GM12875 (cell line): ENCODE results near the gene ALDH3B1.
A peak's percentile ranks its signal among the peaks of the same experiment; 100 is the strongest.

Experiments
- H3K4me3 ChIP-seq: one replicate; pipeline ENCODE4 v1.5.1; 2011; ENCODE audit warnings: low read depth, low read length, control low read depth
- TF ChIP-seq, protein P1 (sequence below): IDR thresholded peaks from 2 replicates; pipeline ENCODE4 v1.5.1; 2011; ENCODE audit warnings: low read depth, mild to moderate bottlenecking, control low read depth, inconsistent platforms, low read length, moderate library complexity, borderline replicate concordance; ENCODE audit not compliant: insufficient read depth

Gene ALDH3B1

DNA sequence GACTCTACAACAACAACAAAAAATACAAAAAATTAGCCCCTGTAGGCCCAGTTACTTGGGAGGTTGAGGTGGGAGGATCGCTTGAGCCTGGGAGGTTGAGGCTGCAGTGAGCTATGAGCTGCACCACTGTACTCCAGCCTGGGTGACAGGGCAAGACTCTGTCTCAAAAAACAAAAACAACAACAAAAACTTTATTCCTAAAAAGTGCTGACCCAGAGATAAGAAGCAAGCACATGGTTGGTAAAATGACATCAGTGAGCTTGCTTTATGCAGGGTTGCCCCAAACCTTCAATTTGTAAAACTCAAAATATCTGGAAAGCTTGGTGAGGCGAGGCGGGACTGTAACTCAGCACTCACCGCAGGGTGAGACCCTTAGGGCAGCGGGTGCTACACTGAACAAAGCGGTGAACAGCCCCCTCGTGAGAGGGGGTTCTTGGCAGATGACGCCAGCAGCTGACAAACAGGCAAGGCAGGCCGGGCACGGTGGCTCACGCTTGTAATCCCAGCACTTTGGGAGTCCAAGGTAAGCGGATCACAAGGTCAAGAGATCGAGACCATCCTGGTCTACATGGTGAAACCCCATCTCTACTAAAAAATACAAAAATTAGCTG, 25.2 kb downstream of the ALDH3B1 start:
- no peak overlapping the region for H3K4me3 ChIP-seq
- TF ChIP-seq, protein P1, sequence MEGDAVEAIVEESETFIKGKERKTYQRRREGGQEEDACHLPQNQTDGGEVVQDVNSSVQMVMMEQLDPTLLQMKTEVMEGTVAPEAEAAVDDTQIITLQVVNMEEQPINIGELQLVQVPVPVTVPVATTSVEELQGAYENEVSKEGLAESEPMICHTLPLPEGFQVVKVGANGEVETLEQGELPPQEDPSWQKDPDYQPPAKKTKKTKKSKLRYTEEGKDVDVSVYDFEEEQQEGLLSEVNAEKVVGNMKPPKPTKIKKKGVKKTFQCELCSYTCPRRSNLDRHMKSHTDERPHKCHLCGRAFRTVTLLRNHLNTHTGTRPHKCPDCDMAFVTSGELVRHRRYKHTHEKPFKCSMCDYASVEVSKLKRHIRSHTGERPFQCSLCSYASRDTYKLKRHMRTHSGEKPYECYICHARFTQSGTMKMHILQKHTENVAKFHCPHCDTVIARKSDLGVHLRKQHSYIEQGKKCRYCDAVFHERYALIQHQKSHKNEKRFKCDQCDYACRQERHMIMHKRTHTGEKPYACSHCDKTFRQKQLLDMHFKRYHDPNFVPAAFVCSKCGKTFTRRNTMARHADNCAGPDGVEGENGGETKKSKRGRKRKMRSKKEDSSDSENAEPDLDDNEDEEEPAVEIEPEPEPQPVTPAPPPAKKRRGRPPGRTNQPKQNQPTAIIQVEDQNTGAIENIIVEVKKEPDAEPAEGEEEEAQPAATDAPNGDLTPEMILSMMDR, result no peak

DNA sequence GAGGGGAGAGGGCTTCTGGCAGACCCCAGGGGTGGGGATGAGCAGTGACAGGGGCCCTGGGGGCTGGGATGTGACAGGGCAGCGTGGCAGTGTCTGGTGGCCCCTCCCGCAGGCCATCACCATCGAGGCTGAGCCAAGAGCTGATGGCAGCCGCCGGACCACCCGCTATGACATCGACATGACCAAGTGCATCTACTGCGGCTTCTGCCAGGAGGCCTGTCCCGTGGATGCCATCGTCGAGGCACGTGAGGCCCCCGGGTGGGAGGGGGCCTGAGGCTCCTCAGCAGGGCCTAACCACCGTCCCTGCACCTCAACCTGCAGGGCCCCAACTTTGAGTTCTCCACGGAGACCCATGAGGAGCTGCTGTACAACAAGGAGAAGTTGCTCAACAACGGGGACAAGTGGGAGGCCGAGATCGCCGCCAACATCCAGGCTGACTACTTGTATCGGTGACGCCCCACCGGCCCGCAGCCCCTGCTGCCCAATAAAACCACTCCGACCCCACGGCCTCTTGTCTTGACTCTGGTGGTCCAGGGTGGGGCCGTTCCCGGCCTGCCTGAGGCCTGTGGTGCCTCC, 26.1 kb downstream of the ALDH3B1 start:
- TF ChIP-seq, protein P1, result no peak
- H3K4me3 ChIP-seq, result no peak overlapping the region

DNA sequence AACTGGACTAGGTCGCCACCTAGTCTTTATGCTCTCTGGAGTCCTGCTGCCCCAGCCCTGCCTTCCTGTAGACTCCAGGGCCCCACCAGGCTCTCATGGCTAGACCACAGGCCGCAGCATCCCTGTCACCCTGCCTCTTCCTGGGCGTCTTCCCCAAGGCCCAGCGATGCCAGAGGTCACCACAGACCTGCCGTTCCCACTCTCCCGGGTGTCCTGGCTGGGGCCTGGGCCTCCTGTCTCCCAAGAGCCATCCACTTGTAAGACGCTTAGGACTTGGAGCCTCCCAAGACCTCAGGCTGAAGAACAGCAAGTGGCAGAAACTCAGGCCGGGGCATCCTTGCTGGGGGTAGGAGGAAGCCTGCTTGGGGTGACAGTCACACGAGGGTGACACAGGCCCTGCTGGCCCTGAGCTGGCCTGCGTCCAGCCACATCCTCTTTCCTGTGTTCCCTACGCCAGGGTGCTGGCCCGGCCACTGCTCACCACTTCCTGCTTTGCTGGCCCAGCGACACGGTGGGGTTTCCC, 26.7 kb downstream of the ALDH3B1 start:
- H3K4me3 ChIP-seq, result no peak overlapping the region
- TF ChIP-seq, protein P1, result no peak

DNA sequence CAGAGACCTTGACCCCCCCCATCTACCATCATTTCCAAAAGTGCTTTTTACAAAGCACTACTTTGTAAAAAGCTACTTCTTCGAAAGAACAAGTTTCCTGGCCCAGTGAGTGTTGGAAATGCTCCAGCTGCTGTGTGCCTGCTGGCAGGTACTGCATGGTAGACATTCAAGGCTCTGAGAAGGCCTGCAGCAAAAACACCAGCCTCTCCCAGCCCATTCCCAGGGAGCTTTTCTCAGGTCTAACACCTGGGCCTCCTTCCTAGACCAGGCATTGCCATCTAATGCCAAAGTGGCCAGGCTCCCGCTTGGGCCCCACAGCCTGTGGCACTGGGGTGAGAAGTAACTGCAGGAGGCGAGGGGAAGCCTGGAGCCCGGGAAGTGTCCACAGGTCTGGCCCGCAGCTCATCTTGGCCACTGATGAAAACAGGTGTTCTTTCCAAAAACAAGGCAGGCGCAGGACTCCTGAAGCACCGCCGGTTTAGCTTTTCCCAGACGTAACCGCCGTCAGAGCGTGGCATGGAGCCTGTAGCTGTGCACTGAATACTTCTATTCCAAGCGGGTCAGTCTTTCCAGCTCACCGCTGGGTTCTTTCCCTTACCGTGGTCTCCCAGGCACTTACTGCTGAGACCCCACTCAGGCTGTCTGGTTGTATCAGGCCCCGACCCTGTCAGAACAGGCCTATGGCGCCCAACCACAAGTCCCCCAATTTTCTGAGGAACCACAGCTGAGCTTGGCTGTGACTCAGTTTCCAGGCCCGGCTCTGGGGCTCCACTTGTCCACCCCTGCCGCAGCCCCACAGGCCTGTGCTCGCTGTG, 27.5 kb downstream of the ALDH3B1 start:
- H3K4me3 ChIP-seq, result no peak overlapping the region
- TF ChIP-seq, protein P1, result no peak

DNA sequence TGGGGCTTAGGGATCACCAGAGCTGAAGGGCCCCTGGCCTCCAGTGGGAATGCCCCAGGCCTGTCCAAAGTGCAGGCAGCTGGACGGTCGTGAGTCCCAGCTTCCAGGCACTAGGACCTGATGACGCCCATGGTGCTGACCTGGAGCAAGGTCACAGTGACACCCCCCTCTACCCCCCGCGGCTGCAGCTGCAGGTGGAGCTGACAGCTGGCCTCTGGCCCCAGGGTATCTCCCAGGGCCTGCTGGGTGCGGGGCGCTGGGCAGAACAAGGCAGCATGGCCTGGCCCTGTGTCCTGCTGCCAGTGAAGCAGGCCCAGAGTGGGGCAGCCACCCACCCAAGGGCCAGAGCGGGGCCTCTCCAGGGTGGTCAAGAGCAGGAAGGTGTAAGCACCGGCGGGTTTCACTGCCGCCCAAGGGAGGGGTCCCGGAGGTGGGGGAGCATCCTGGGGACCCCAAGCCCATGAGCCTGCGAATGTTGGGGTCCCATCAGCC, 28.1 kb downstream of the ALDH3B1 start:
- H3K4me3 ChIP-seq, result peak overlapping the region; percentile 92
- TF ChIP-seq, protein P1, result no peak

DNA sequence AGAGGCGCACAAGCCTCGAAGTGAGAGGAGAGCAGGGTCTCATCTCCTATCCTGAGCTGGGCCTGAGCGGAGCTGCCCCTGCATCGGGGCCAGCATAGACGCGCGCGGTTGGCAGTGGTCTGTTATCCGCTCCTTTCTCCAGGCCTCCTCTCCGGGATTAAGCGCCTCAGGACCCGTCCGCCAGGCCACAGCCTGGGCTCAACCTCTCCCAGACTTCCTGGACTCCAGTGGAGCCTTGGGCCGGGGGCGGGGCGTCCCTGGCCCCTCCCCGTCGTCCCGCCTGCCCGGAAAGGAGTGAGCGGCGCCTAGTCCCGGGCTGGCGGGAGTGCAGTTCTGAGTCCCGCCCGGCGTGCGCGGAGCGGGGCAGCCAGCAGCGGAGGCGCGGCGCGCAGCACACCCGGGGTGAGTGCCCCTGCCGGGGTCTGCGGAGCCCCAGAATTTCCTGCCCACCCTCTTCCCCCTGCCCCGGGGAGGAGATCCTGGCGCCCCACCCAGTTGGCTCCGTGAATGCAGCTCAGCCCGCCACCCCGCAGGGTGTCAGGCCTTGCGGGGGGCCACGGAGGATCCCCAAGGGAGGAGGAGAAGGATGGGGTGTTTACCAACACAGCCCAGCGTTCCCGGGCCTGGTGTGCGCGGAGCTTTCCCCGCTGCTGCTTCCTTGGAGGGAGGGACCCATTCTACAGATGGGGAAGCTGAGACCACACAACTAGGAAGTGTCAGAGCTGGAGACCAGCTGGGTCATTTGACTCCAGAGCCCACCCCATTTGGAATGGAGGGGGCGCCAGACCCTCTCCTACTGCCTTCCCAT, 28.8 kb downstream of the ALDH3B1 start, which contains the start of gene TCIRG1:
TSS of gene TCIRG1 (plus strand) at position 308 of the 808 bp plus-strand sequence. CDS start 2,247 bp downstream, outside the sequence.
- peak within 1 kb of the TSS; percentile 92 for H3K4me3 ChIP-seq
- TF ChIP-seq, protein P1, result no peak
